ENCODE data around the gene DPPA2.

- no peak for TF ChIP-seq CTCF (IDR thresholded peaks at IDR 0.05)
- TF ChIP-seq POLR2AphosphoS5 (IDR thresholded peaks at IDR 0.05): no peak
- no peak for TF ChIP-seq POLR2A (IDR thresholded peaks at IDR 0.05)
Observed at GRCh38 chr3:109338322-109338721, 22.0 kb upstream of the DPPA2 start.

Measured in gastroesophageal sphincter (tissue), 3 donors.